NT2/D1 (cell line): ENCODE results near the gene YBX3.
A peak's percentile ranks its signal among the peaks of the same experiment; 100 is the strongest.
"Not testable (repeated sequence)": the region's sequence is repeated elsewhere in the genome, so short reads cannot be mapped to it uniquely, and the experiment has no call there.

Source experiments
- DNase-seq: peaks from one replicate; pipeline ENCODE4 v3.0.0-alpha.2; 2011; ENCODE audit warnings: low read depth, low spot score
- H3K27me3 ChIP-seq: 2 replicates; pipeline ENCODE4 v1.6.0; 2011; ENCODE audit warnings: mild to moderate bottlenecking; ENCODE audit not compliant: insufficient read length, insufficient read depth
- H3K36me3 ChIP-seq: 2 replicates; pipeline ENCODE4 v1.6.1; 2011; ENCODE audit warnings: mild to moderate bottlenecking, low read length, mixed read lengths; ENCODE audit not compliant: insufficient read depth, insufficient read length
- H3K4me1 ChIP-seq: 2 replicates; pipeline ENCODE4 v1.5.1; 2011; ENCODE audit not compliant: insufficient read depth, insufficient read length
- H3K4me3 ChIP-seq: 2 replicates; pipeline ENCODE4 v1.5.1; 2011; ENCODE audit warnings: low read depth; ENCODE audit not compliant: insufficient read length
- H3K9ac ChIP-seq: 2 replicates; pipeline ENCODE4 v1.6.0; 2011; ENCODE audit warnings: low read depth; ENCODE audit not compliant: insufficient read length
- H3K9me3 ChIP-seq: 2 replicates; pipeline ENCODE4 v1.5.1; 2011; ENCODE audit warnings: mild to moderate bottlenecking, low read length; ENCODE audit not compliant: insufficient read depth
- SUZ12 ChIP-seq: IDR thresholded peaks from 2 replicates; pipeline ENCODE4 v1.6.1; 2011; ENCODE audit not compliant: insufficient read length, insufficient read depth; ENCODE audit errors: extremely low read depth
- YY1 ChIP-seq: IDR thresholded peaks from 2 replicates; pipeline ENCODE4 v1.6.1; 2011; ENCODE audit not compliant: insufficient read length, insufficient read depth
- ZNF274 ChIP-seq: IDR thresholded peaks from 2 replicates; pipeline ENCODE4 v1.6.1; 2011; ENCODE audit warnings: mild to moderate bottlenecking, low read depth, low read length

The YBX3 gene

DNA sequence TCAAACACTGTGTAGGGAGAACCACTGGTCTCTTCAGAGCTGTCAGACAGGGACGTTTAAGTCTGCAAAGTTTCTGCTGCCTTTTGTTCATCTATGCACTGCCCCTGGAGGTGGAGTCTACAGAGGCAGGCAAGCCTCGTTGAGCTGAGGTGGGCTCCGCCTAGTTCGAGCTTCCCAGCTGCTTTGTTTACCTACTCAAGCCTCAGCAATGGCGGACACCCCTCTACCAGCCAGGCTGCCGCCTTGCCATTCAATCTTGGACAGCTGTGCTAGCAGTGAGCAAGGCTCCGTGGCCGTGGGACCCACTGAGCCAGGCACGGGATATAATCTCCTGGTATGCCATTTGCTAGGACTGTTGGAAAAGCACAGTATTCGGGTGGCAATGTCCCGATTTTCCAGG, 24.6 kb upstream of the YBX3 start:
- Histone ChIP-seq H3K9ac (no peak overlapping the region), H3K27me3 (no peaks in the 10 kb centered on the region), H3K4me1 (no peaks in the 10 kb centered on the region), H3K36me3 (no peaks in the 10 kb centered on the region), H3K9me3 (peaks cover 10% of the 10 kb centered on the region; the same call in 1 of the 2 replicates), H3K4me3 (no peak overlapping the region)
- TF ChIP-seq ZNF274 (no peak), SUZ12 (no peak), YY1 (no peak)
- no peak for DNase-seq

DNA sequence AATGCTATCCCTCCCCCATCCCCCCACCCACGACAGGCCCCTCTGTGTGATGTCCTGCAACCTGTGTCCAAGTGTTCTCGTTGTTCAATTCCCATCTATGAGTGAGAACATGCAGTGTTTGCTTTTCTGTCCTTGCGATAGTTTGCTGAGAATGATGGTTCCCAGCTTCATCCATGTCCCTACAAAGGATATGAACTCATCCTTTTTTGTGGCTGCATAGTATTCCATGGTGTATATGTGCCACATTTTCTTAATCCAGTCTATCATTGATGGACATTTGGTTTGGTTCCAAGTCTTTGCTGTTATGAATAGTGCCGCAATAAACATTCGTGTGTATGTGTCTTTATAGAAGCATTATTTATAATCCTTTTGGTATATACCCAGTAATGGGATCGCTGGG, 20.3 kb upstream of the YBX3 start:
- not testable (repeated sequence) for DNase-seq, H3K9me3 ChIP-seq, H3K27me3 ChIP-seq, H3K4me3 ChIP-seq, H3K36me3 ChIP-seq, H3K4me1 ChIP-seq, H3K9ac ChIP-seq

DNA sequence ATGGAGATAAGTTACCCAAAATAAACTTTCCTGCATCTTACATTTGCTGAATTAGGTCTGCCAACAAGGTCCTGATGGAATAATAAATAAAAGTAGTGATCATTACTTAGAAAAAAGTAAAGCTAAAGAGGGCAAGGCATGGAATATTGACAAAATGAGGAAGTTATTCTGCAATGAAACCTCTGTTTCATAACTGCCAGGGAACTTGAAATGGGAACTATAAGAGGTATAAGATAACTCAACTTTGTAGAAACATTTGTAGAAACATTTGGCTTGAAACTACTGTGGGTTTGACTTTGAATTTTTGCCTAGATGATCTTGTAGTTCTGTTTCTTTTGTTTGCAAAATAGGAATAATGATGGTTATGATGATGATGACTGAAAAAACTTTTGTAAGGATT, 18.7 kb upstream of the YBX3 start:
- no peak overlapping the region for H3K9ac ChIP-seq
- no peaks in the 10 kb centered on the region; the same call in 1 of the 2 replicates for H3K9me3 ChIP-seq
- TF ChIP-seq ZNF274 = no peak
- TF ChIP-seq SUZ12 = no peak
- no peak for TF ChIP-seq YY1
- H3K27me3 ChIP-seq = no peaks in the 10 kb centered on the region
- no peak for DNase-seq
- no peaks in the 10 kb centered on the region for H3K36me3 ChIP-seq
- H3K4me3 ChIP-seq = no peak overlapping the region
- H3K4me1 ChIP-seq = no peaks in the 10 kb centered on the region

DNA sequence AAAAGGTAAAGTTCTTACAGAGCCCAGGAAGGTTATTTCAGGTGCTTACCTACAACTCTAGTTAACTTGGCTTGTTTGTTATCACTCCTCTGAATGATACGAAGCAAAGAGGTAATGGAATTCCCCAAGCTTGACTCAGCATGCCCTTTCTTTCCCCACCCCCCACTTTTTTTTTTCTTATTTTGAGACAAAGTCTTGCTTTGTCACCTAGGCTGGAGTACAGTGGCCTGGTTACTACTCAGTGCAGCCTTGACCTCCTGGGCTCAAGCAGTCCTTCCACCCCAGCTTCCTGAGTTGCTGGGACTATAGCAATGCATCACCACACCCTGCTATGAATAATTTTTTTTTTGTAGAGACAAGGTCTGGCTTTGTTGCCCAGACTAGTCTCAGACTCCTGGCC, 17.1 kb upstream of the YBX3 start:
- Histone ChIP-seq H3K4me3 (no peak overlapping the region), H3K9me3 (no peaks in the 10 kb centered on the region; the same call in 1 of the 2 replicates), H3K4me1 (no peaks in the 10 kb centered on the region), H3K9ac (no peak overlapping the region), H3K27me3 (no peaks in the 10 kb centered on the region), H3K36me3 (no peaks in the 10 kb centered on the region)
- TF ChIP-seq SUZ12 (no peak), YY1 (no peak), ZNF274 (no peak)
- DNase-seq = peak; percentile 57

DNA sequence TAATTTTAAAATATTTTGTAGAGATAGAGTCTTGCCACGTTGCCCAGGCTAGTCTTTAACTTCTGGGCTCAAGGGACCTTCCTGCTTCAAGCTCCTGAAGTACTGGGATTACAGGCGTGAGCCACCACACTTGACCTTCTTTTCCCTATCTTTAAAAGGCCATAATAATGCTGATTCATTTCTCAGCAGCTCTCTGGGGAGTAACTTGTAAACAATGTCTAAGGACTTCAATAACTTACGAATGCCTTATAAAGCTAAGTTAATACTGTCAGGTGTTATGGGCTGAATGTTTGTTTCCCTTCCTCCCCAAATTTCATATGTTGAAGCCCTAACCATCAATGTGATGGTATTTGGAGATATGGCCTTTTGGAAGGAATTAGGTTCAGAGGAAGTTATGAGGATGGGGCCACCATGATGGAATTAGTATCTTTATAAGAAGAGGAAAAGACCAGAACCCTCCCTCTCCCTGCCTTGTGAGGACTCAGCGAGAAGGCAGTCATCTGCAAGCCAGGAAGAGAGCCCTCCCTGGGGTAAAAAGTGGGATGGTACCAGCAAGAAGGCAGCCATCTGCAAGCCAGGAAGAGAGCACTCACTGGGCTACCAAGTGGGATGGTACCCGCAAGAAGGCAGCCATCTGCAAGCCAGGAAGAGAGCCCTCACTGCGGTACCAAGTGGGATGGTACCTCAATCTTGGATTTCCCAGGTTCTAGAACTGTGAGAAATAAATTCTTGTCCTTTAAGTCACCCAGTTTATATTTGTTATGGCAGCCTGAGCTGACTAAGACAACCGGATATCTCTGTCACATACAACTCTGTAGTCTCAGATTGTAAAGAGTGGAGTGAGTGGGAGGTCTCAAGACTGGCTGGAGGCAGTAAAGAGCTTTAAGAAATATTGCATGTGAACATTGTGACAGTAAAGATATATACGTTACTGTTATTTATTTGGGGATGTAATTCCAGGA, 16.3 kb upstream of the YBX3 start:
- TF ChIP-seq YY1 (no peak), SUZ12 (no peak), ZNF274 (no peak)
- Histone ChIP-seq H3K36me3 (no peaks in the 10 kb centered on the region), H3K4me1 (no peaks in the 10 kb centered on the region), H3K27me3 (no peaks in the 10 kb centered on the region), H3K9me3 (no peaks in the 10 kb centered on the region; the same call in 1 of the 2 replicates), H3K4me3 (no peak overlapping the region), H3K9ac (no peak overlapping the region)
- no peak for DNase-seq

DNA sequence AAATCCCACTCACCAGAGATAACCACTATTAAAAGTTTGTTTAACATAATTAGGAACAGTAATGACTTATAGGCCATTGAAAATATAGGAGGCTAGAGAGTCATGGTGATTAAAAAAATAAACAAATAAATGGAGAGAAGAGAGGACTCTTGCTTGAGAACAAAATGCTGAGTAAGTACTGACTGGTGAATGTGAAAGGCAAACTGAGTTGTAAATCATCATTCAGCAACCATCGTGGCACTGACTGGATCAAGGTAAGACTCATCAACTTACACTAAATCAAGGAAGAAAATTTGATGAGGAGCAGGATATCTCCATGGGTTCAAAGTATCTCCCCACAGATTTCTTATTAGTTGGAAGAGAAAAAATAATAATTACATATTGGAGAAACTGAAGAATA, 14.1 kb upstream of the YBX3 start:
- Histone ChIP-seq H3K9me3 (no peaks in the 10 kb centered on the region; the same call in 1 of the 2 replicates), H3K27me3 (no peaks in the 10 kb centered on the region), H3K36me3 (no peaks in the 10 kb centered on the region), H3K9ac (no peak overlapping the region), H3K4me3 (no peak overlapping the region), H3K4me1 (no peaks in the 10 kb centered on the region)
- no peak for DNase-seq
- TF ChIP-seq ZNF274 (no peak), YY1 (no peak), SUZ12 (no peak)

DNA sequence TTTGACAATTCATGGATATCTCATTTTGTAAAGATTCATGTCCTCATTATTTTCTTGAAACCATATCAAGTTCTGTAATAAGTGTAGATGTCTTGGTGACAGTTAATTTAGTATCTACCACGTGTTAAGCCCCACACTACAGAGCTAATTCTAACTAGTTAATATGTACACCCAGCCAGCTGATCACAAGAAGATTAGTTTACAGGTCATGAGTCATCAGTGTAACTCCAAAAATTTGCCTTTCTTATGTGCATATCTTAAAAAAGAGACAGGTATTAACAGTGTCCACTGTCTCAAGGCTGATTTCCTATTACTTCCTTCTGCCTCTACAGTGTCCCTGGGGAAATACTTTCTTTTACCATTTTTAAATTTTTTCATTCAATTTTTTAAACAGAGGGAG, 13.3 kb upstream of the YBX3 start:
- Histone ChIP-seq H3K9me3 (no peaks in the 10 kb centered on the region; the same call in 1 of the 2 replicates), H3K36me3 (no peaks in the 10 kb centered on the region), H3K4me1 (no peaks in the 10 kb centered on the region), H3K4me3 (no peak overlapping the region), H3K9ac (no peak overlapping the region), H3K27me3 (no peaks in the 10 kb centered on the region)
- no peak for DNase-seq
- TF ChIP-seq SUZ12 (no peak), ZNF274 (no peak), YY1 (no peak)
